HG03060 (cell line): ENCODE measurements around the gene PLEKHN1.

Experiments used
- ATAC-seq: cut with Tn5 transposase; IDR thresholded peaks from one replicate; pipeline ENCODE4 v1.9.1; 2021; ENCODE audit warnings: low read depth, moderate number of reproducible peaks; ENCODE audit not compliant: unreplicated experiment

The PLEKHN1 gene

GRCh38 chr1:1020415-1021009, 54.2 kb downstream of the PLEKHN1 start:
- no peak for ATAC-seq

- no peak for ATAC-seq
These were observed 55.0 kb downstream of the PLEKHN1 start for GRCh38 chr1:1021010-1021919.

GRCh38 chr1:1021920-1022259, 55.6 kb downstream of the PLEKHN1 start:
- ATAC-seq = no peak

GRCh38 chr1:1022302-1023009, 56.2 kb downstream of the PLEKHN1 start:
- ATAC-seq = no peak

GRCh38 chr1:1023700-1024099, 57.4 kb downstream of the PLEKHN1 start:
- ATAC-seq = no peak

- no peak for ATAC-seq
These were observed 58.0 kb downstream of the PLEKHN1 start for GRCh38 chr1:1024149-1024770.

GRCh38 chr1:1024771-1025699, 58.8 kb downstream of the PLEKHN1 start:
- ATAC-seq = no peak
